Thymus (tissue), 11 donors: ENCODE results near the gene RBM17. TPM values are rescaled to one million over a fixed set of nuclear protein-coding genes. Genes with fewer than 3 reads are reported as not detected.
"Not testable (repeated sequence)": the region's sequence is repeated elsewhere in the genome, so short reads cannot be mapped to it uniquely, and the experiment has no call there.

Experiments used
- DNase-seq, 9 donors: peaks; one replicate each; pipeline ENCODE4 v3.0.0-alpha.2; 2013; ENCODE audit warnings: low spot score in 9 of 9, low read depth in 6 of 9, missing footprints in 1 of 9
- H3K27ac ChIP-seq, 2 donors: one replicate each; pipeline ENCODE4 v1.5.1; 2013; ENCODE audit warnings: control low read depth in 1 of 2, low read depth in 1 of 2, low read length in 1 of 2, mild to moderate bottlenecking in 1 of 2, moderate library complexity in 1 of 2
- H3K27me3 ChIP-seq, 2 donors: one replicate each; pipeline ENCODE4 v1.5.1; 2013; ENCODE audit warnings: low read length in 1 of 2; ENCODE audit not compliant: control insufficient read depth in 2 of 2, insufficient read depth in 1 of 2
- H3K36me3 ChIP-seq, 2 donors: one replicate each; pipeline ENCODE4 v1.5.1; 2013; ENCODE audit warnings: low read length in 1 of 2, mild to moderate bottlenecking in 1 of 2, moderate library complexity in 1 of 2; ENCODE audit not compliant: control insufficient read depth in 2 of 2, insufficient read depth in 2 of 2
- H3K4me1 ChIP-seq, 2 donors: one replicate each; pipeline ENCODE4 v1.5.1; 2013; ENCODE audit warnings: low read length in 2 of 2; ENCODE audit not compliant: control insufficient read depth in 2 of 2, insufficient read depth in 2 of 2
- H3K4me3 ChIP-seq, 2 donors: one replicate each; pipeline ENCODE4 v1.5.1; 2013; ENCODE audit warnings: low read length in 2 of 2, control low read depth in 1 of 2, mild to moderate bottlenecking in 1 of 2
- H3K9me3 ChIP-seq, 2 donors: one replicate each; pipeline ENCODE4 v1.5.1; 2013; ENCODE audit warnings: low read length in 1 of 2, mild to moderate bottlenecking in 1 of 2; ENCODE audit not compliant: control insufficient read depth in 2 of 2, insufficient read depth in 1 of 2
- WGBS: extraction: QIAGEN DNeasy Blood & Tissue Kit; methylation state at CpG from one replicate; pipeline ENCODE4 v1.1.7; 2013; 5-methylcytosine and 5-hydroxymethylcytosine counted together
- polyA plus RNA-seq: library from polyadenylated mRNA; stranded (reverse); fragments of 200-250 nt; gene quantifications from one replicate; pipeline ENCODE4 v1.2.3, GENCODE V29; 2013
- total RNA-seq: library from RNA; stranded (reverse); fragments of 120-200 nt; gene quantifications from one replicate; pipeline ENCODE4 v1.2.4, GENCODE V29; 2013
- donor health status: healthy.

The RBM17 gene
- total and polyA plus RNA-seq, 2 donors = 59.1 to 122 TPM

DNA sequence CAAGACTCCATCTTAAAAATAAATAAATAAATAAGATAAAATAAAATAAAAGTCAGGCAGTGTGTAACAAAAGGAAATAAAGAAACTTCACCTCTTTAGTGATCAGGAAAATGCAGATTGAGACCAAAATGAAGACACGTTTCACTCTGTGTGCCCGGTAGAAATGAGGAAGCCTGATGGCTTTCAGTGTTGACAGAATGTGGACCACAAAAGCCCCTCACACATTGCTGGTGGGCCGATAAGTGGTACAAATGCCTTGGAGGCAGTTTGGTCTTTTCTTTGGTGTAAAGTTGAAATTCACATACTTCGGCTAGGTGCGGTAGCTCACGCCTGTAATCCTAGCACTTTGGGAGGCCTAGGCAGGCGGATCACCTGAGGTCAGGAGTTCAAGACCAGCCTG is 69.4 kb downstream of the RBM17 start:
- Histone ChIP-seq H3K4me3 (no peak overlapping the region), H3K27ac (no peak overlapping the region), H3K4me1 (peaks cover 4 to 8% of the 10 kb centered on the region in 2 donors), H3K9me3 (no peaks in the 10 kb centered on the region), H3K27me3 (no peaks in the 10 kb centered on the region), H3K36me3 (no peaks in the 10 kb centered on the region)
- no peak for DNase-seq
- WGBS = 84% methylated on average over 7 of the region's 7 CpGs

DNA sequence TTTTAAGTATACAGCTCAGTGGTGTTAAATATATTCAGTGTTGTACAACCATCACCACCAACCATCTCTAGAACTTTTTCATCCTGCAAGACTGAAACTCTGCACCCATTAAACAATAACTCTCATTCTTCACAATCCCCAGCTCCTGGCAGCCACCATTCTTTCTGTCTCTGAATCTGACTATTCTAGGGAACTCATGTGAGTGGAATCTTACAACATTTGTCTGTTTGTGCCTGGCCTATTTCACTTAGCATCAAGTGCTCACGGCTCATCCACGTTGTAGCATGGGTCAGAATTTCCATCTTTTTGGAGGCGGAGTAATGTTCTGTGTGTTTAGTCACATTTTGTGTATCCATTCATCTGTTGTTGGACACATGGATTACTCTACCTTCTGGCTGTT is 73.1 kb downstream of the RBM17 start:
- Histone ChIP-seq H3K9me3 (no peaks in the 10 kb centered on the region), H3K36me3 (peaks cover 4 to 5% of the 10 kb centered on the region in 2 donors), H3K27me3 (no peaks in the 10 kb centered on the region), H3K4me1 (peaks cover 13 to 21% of the 10 kb centered on the region in 2 donors), H3K4me3 (no peak overlapping the region), H3K27ac (no peak overlapping the region)
- DNase-seq = no peak
- WGBS = 97% methylated on average over 3 of the region's 3 CpGs

DNA sequence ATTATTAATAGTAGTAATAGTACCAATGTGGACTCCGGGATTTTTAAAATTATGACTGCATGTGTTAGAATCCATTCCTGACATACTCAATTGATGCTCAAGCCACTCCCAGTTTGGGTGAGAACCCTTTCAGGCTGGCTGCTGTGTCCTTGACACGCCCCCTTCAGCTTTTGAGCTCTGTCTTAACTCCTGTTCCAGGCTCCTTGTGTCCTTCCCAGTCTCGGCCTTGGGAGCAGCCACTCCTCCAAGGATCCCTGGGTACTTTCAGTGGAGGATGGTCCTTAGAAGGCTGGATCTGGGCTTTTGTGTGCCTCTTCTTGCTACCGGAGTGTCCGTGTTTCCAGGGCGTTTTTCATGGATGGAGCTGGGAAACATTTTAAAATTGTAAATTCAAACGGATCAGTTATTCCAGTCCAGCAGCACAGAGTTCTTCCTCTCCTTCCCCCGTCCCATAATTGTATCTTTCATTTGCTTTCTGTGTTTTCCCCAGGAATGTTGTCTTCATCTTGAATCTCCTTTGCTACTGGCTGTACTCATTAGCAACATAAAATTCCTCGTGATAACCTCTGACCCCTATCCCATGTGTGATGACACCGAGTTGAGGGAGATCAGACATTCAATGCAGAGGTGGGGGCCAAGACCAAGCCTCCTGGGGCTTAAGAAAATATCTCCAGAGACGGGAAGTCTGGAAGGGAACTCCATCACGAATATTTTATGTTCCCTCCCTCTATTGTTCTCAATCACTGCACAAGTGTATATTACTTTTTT is 73.9 kb downstream of the RBM17 start:
- H3K4me1 ChIP-seq = peaks cover 13 to 21% of the 10 kb centered on the region in 2 donors
- WGBS = 74% methylated on average over 12 of the region's 12 CpGs
- H3K27ac ChIP-seq = peak overlapping the region; percentile 90 to 91
- no peaks in the 10 kb centered on the region for H3K9me3 ChIP-seq
- no peaks in the 10 kb centered on the region for H3K27me3 ChIP-seq
- H3K4me3 ChIP-seq = peak overlapping the region; percentile 52 to 91
- H3K36me3 ChIP-seq = peaks cover 7 to 12% of the 10 kb centered on the region in 2 donors
- no peak for DNase-seq

DNA sequence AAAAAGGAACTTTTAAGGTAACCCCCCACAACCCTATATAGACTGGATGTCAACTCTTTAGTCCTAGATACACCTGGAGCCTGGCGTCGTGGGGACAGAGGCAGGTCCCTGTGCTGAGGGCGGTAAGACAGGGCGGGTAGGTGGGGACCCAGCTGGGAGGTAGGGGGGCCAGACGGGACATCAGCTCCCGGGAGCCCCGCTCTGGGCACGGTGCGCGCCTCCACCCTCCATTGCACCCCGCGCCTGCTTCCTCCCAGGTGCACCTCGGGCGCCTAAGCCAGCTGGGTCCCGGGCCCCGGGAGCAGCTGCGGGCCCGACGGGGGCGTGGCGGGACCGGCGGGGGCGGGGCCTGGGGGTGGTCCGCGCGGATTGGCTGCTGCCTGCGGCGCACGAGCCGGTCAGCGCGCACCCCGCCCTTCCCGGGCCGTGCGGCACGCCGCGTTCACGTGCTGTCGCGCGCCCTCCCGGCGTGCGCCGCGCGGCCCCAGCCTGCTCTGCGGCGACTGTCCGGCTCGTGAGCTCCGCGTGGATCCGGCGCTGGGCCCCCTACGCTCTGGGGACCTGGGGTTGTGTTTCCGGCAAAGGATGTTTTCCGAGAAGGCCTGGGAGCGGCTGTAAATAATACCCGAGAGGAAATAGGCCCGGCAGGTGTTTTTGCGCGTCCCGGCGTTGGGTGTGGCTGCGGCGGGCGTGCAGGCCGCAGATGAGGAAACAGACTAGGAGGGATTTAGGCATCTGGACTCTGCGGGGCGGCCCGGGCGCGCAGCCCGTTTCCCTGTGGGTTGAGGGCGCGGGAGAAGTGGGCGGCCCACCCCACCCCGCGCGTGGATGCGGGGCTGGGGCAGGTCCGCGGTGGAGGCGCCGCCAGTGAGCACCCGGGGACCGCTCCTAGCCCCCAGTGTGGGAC is 74.8 kb downstream of the RBM17 start:
- H3K27ac ChIP-seq = peak overlapping the region; percentile 90 to 91
- no peaks in the 10 kb centered on the region for H3K27me3 ChIP-seq
- peak; percentile 63 to 95 (median 86) for DNase-seq
- peaks cover 13 to 21% of the 10 kb centered on the region in 2 donors for H3K4me1 ChIP-seq
- H3K4me3 ChIP-seq = peak overlapping the region; percentile 90 to 91
- no peaks in the 10 kb centered on the region for H3K9me3 ChIP-seq
- under 1% methylated on average over 91 of the region's 91 CpGs for WGBS
- peaks cover 8 to 12% of the 10 kb centered on the region in 2 donors for H3K36me3 ChIP-seq

DNA sequence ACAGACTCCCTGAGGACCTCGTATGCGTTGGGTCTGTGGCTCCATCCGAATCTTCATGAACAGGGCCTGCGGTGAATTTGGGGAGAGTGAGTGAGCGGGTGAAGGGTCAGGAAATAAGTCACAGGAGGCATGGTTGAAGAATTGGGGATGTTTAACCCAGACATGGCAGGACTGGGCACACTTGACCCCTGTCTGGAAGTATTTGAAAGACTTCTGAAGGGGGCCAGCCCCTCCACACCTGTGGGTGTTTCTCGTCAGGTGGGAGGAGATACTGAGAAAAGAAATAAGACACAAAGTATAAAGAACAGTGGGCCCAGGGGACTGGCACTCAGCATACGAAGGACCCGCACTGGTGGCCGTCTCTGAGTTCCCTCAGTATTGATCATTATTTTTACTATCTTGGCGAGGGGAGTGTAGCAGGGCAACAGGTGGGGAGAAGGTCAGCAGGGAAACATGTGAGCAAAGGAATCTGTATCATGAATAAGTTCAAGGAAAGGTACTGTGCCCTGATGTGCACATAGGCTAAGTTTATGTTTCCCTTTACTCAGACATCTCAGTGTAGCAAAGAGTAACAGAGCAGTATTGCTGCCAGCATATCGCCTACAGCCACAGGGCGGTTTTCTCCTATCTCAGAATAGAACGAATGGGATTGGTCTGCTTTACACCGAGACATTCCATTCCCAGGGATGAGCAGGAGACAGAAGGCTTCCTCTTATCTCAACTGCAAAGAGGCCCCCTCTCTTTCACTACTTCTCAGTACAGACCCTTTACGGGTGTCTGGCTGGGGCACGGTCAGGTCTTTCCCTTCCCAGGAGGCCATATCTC is 75.6 kb downstream of the RBM17 start:
- Histone ChIP-seq H3K27me3 (no peaks in the 10 kb centered on the region), H3K9me3 (no peaks in the 10 kb centered on the region), H3K4me3 (peak overlapping the region; percentile 90 to 91), H3K27ac (peak overlapping the region; percentile 88 to 91), H3K36me3 (peaks cover 8 to 12% of the 10 kb centered on the region in 2 donors), H3K4me1 (peaks cover 13 to 23% of the 10 kb centered on the region in 2 donors)
- DNase-seq = no peak
- 51% methylated on average over 16 of the region's 16 CpGs for WGBS

DNA sequence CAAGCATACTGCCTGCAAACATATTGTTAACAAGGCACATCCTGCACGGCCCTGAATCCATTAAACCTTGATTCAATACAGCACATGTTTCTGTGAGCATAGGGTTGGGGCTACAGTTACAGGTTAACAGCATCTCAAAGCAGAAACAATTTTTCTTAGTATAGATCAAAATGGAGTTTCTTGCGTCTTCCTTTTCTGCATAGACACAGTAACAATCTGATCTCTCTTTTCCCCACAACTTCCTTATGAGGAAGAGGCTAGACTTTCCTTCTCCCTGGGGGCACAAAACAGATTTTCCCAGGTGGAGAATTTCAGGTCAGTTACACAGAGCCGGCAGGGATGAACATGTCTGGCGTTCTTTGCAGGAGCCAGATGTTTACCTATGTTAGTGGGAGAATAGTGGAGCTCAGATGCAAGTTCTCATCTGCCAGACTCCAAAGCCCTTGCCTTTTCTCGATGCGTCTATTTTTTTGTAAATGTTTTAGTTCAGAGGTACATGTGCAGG is 76.4 kb downstream of the RBM17 start:
- Histone ChIP-seq H3K4me1 (peaks cover 17 to 25% of the 10 kb centered on the region in 2 donors), H3K27me3 (no peaks in the 10 kb centered on the region), H3K36me3 (peaks cover 8 to 12% of the 10 kb centered on the region in 2 donors), H3K9me3 (no peaks in the 10 kb centered on the region), H3K4me3 (no peak overlapping the region), H3K27ac (peak overlapping the region in 1 of 2 donors; percentile 25)
- 76% methylated on average over 6 of the region's 6 CpGs for WGBS
- DNase-seq = no peak

DNA sequence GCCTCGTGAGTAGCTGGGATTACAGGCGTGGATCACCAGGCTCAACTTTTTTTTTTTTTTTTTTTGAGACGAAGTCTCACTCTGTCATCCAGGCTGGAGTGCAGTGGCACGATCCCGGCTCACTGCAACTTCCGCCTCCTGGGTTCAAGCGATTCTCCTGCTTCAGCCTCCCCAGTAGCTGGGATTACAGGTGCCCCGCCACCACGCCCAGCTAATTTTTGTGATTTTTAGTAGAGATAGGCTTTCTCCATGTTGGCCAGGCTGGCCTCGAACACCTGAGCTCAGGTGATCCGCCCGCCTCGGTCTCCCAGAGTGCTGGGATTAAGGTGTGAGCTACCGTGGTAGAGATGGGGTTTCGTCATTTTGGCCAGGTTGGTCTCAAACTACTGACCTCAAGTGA is 77.1 kb downstream of the RBM17 start:
- not testable (repeated sequence) for H3K4me3 ChIP-seq, H3K9me3 ChIP-seq, H3K27me3 ChIP-seq, H3K27ac ChIP-seq, DNase-seq
- Histone ChIP-seq H3K4me1 (peaks cover 17 to 31% of the 10 kb centered on the region in 2 donors), H3K36me3 (peaks cover 11 to 12% of the 10 kb centered on the region in 2 donors)
- WGBS = 98% methylated on average over 15 of the region's 15 CpGs
